Astrocyte of the spinal cord (primary cell): ENCODE measurements around the gene MIER2.
A peak's percentile ranks its signal among the peaks of the same experiment; 100 is the strongest.

Experiments used
- DNase-seq: peaks from one replicate; pipeline ENCODE4 v3.0.0; 2011; ENCODE audit warnings: low read depth, low spot score
- H3K4me3 ChIP-seq: 2 replicates; pipeline ENCODE4 v1.5.1; 2011; ENCODE audit warnings: low read depth, mild to moderate bottlenecking, low read length, moderate library complexity
- in situ Hi-C: cut with HindIII; loops from 2 replicates; pipeline ENCODE4 v1.10.0; 2017; ENCODE audit warnings: low sequenced_read_pairs
- TF ChIP-seq, protein P1 (sequence below): IDR thresholded peaks from 2 replicates; pipeline ENCODE4 v1.5.1; 2012; ENCODE audit warnings: low read depth, mild to moderate bottlenecking, low read length, inconsistent platforms

MIER2 gene

DNA sequence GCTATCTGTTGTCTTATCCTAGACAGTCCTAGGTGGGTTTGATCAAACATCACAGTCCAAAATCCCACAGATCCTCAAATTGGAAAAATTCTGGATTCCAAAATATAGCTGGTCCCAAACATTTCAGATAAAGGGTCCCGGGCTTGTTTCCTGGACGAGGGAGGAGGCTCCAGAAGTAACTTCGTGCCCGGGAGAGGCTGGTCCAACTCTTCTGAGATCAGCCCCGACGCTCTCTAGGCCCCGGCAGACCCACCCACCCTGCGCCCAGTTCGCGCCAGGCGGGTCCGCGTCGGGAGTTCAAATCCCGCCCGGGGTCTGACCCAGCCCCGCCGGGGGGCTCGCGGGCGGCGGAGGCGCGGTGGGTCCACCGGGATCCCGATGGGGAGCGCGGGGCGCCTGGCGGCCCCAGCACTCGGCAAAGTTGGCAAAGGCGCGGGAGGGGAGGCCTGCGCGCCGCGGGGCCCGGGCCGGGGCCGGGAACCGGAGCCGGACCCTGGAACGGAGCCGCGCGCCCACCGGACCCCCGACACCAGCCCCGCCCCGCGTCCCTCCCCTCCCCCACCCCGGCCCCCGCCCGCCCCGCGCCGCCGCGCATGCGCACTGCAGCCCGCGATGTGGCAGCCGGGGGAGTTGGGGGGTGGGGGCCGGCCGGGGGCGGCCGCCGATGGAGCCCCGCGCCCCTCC lies 513 bp downstream of the MIER2 start:
- DNase-seq: peak; percentile 23
- H3K4me3 ChIP-seq: peak overlapping the region; percentile 60
- in situ Hi-C loops: no loop called here
- TF ChIP-seq, protein P1, sequence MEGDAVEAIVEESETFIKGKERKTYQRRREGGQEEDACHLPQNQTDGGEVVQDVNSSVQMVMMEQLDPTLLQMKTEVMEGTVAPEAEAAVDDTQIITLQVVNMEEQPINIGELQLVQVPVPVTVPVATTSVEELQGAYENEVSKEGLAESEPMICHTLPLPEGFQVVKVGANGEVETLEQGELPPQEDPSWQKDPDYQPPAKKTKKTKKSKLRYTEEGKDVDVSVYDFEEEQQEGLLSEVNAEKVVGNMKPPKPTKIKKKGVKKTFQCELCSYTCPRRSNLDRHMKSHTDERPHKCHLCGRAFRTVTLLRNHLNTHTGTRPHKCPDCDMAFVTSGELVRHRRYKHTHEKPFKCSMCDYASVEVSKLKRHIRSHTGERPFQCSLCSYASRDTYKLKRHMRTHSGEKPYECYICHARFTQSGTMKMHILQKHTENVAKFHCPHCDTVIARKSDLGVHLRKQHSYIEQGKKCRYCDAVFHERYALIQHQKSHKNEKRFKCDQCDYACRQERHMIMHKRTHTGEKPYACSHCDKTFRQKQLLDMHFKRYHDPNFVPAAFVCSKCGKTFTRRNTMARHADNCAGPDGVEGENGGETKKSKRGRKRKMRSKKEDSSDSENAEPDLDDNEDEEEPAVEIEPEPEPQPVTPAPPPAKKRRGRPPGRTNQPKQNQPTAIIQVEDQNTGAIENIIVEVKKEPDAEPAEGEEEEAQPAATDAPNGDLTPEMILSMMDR: no peak

DNA sequence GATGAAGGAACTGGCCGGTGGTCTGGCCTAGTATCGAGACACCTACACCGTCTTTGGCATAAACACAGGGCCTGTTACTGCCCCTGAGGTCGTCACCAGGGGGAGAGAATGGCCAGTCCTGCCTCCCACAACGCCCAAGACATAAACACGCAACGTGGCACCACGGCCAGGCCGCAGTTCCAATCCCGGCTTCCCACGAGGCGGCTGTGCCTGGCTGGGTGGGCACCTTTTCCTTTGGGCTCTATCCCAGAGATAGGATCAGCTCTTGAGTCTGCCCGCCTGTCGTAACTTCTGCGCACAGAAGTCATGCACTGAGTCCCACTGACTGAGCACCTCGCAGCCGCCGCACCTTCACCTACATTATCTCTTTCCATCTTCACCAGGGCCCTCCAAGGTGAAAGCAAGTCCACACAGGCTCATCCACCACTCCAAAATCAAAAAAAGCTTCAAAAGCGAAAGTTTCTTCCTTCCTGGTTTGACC lies 1.1 kb downstream of the MIER2 start:
- H3K4me3 ChIP-seq: peak overlapping the region; percentile 60
- in situ Hi-C loops: no loop called here
- DNase-seq: no peak
- TF ChIP-seq, protein P1: no peak

DNA sequence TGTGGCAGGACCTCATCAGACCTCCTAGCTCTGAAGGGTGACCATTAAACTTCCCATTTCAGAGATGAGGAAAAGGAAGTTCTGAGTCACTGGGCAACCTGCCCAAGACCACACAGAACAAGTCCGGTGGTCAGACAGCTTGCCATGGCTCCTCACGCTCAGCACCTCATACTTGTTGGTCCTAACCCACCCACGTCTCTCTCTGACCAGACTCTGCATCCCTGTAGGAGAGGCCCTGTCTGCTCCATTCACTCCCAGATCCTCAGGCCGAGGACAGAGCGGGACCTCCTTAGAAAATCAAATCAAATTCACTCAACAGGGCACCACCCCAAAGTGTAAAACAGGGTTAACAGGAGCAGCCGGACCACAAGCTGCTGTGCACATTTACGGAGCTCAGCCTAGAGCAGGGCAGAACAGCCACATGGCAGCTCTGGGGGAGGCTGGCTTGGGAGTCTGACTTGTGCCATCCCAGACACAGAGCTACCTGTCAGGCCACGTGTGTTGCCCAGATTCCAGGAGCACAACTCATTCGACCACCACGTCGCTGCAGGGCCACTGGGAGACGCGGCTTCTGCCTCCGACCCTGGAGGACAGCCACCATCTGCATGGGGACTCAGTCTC lies 1.7 kb downstream of the MIER2 start:
- in situ Hi-C loops: no loop called here
- peak; percentile 89 for DNase-seq
- TF ChIP-seq, protein P1: no peak
- H3K4me3 ChIP-seq: peak overlapping the region; percentile 60

DNA sequence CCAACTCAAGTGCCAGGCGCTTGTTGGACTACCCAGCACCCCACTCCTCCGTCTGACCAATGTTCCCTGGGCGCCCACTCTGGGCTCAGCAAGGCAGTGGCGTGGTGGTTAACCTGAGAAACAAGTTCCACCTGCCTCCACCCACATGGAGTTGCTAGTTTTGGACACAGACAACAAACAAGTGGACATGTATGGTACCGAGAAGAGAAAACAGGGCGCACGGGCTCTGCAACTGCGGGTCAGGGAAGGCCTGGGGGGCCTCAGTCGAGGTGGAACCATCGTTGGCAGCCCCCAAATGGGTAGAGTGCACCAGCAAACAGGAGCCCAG lies 2.5 kb downstream of the MIER2 start:
- in situ Hi-C loops: no loop called here

DNA sequence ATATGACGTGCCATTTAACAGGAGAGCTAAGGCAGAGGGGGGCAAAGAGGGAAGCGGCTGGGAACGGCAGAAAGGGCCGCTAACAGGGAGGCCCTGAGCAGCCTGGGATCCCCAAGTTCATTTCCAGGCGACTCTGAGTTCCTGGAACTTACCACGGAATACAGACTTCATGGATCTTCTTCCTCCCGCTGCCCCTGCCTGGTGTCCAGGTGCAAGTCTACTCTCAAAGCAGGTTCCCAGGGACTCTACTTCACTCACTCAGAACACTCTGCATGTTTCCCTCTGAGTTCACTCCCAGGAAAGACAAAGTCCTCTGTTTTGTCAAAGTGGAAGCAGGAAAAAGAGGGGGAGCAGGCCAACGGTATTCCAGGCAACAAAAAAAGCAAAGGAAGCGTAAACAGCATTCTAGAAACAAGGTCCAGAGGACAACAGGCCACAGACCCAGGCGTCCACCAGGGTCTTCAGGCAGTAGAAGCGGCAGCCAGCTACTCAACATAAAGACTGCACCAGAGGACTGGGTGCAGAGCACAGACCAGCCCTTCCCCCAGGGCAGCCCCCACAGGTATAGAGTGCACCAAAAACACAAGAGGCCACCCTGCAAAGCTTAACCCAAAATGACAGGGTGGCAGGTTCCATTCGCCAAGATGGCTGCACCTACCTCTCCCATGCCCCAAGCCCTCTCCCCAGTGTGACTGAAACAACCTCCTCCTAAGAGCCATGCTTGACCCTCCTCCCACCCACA lies 3.0 kb downstream of the MIER2 start:
- TF ChIP-seq, protein P1: no peak
- H3K4me3 ChIP-seq: no peak overlapping the region
- in situ Hi-C loops: no loop called here
- DNase-seq: no peak

More for the DNA sequence above, 2.5 kb downstream of the MIER2 start:
- DNase-seq: no peak
- TF ChIP-seq, protein P1: no peak
- H3K4me3 ChIP-seq: peak overlapping the region; percentile 60

DNA sequence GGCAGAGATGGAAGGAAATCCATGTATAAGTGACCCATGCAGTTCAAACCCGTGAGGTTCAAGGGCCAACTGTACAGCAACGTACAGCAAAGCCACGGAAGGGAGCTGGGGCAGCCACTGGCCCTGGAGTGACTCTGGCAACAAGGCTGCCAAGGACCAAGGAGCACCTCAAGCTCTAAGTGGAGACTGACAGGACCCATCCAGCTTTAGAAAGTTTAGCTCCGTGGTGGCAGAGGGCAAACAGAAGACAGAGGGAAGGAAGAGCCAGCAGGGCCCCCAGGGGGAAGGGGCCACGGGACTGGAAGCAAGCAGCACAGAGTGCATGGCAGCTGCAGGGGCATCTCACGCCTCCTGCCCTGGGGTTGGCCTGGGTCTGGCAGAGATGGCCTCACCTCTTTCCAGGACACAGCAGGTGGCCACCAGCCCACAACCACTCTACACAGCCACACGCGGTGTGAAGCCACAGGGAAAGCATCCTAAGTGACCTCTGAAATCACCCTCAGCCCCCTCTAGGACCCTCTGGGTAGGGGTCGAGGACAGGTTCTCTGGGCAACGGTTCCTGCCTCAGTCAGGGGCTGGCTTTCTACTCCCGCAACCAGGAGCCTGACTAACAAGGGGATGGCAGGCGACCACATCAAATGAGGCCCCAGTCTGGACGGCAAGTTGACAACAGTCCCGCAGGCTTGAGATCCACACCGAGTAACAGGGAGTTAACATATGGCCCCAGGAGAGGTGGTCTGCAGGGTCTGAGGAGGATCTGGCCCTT lies 3.8 kb downstream of the MIER2 start:
- TF ChIP-seq, protein P1: no peak
- in situ Hi-C loops: no loop called here
- no peak for DNase-seq
- H3K4me3 ChIP-seq: no peak overlapping the region
